Lung (tissue), 12 donors: ENCODE data around the gene RPGRIP1. TPM values are rescaled to one million over a fixed set of nuclear protein-coding genes. Genes with fewer than 3 reads are reported as not detected.
"Not testable (repeated sequence)": the region's sequence is repeated elsewhere in the genome, so short reads cannot be mapped to it uniquely, and the experiment has no call there.

Experiments
- ATAC-seq: fragments of 200-7000 bp; cut with Tn5 transposase; one replicate; pipeline ENCODE4 v1.9.1; 2020; ENCODE audit warnings: moderate number of reproducible peaks; ENCODE audit not compliant: insufficient read depth, low FRiP score
- DNase-seq, 3 donors: peaks; one replicate each; pipeline ENCODE4 v3.0.0-alpha.2; 2013 to 2017
- H3K27ac ChIP-seq, 2 donors: one replicate each; pipeline ENCODE4 v1.5.1; 2013; ENCODE audit warnings: mild to moderate bottlenecking in 2 of 2, moderate library complexity in 2 of 2, control low read depth in 1 of 2, inconsistent platforms in 1 of 2, low read depth in 1 of 2, low read length in 1 of 2
- H3K27me3 ChIP-seq, 3 donors: one replicate each; pipeline ENCODE4 v1.5.1; 2013; ENCODE audit warnings: low read length in 2 of 3; ENCODE audit not compliant: control insufficient read depth in 3 of 3, insufficient read depth in 3 of 3
- H3K36me3 ChIP-seq, 4 donors: one replicate each; pipeline ENCODE4 v1.5.1; 2013; ENCODE audit warnings: low read length in 4 of 4, mild to moderate bottlenecking in 1 of 4, moderate library complexity in 1 of 4; ENCODE audit not compliant: control insufficient read depth in 4 of 4, insufficient read depth in 4 of 4
- H3K4me1 ChIP-seq, 5 donors: one replicate each; pipeline ENCODE4 v1.5.1; 2013; ENCODE audit warnings: low read length in 5 of 5, mild to moderate bottlenecking in 2 of 5, moderate library complexity in 1 of 5; ENCODE audit not compliant: control insufficient read depth in 5 of 5, insufficient read depth in 5 of 5
- H3K4me3 ChIP-seq: one replicate; pipeline ENCODE4 v1.5.1; 2013; ENCODE audit warnings: mild to moderate bottlenecking, control low read depth, moderate library complexity
- H3K9ac ChIP-seq, 2 donors: one replicate each; pipeline ENCODE4 v1.5.1; 2013; ENCODE audit warnings: low read length in 2 of 2, control low read depth in 1 of 2; ENCODE audit not compliant: insufficient read depth in 1 of 2
- H3K9me3 ChIP-seq, 4 donors: one replicate each; pipeline ENCODE4 v1.5.1; 2013; ENCODE audit warnings: low read length in 3 of 4, mild to moderate bottlenecking in 1 of 4, moderate library complexity in 1 of 4; ENCODE audit not compliant: control insufficient read depth in 4 of 4, insufficient read depth in 3 of 4
- WGBS, 2 donors: extraction: QIAGEN DNeasy Blood & Tissue Kit; methylation state at CpG; one replicate each; pipeline ENCODE4 v1.1.7; 2013; 5-methylcytosine and 5-hydroxymethylcytosine counted together
- polyA plus RNA-seq, 2 donors: library from polyadenylated mRNA; stranded (reverse); fragments of 200-250 nt; gene quantifications; one replicate each; pipeline ENCODE4 v1.2.1, GENCODE V29; 2013
- total RNA-seq, 2 donors: library from RNA; depleted of rRNA in 1 of 2; stranded (reverse); fragments of >200 nt in 1 of 2; gene quantifications; one replicate each; pipeline ENCODE4 v1.2.1, GENCODE V29; 2014 to 2021
- TF ChIP-seq, protein P1 (sequence below): IDR thresholded peaks from 2 replicates; pipeline ENCODE4 v1.5.1; 2012; ENCODE audit warnings: mild to moderate bottlenecking; ENCODE audit errors: control extremely low read depth, extremely low read depth
- donor health status: control.
- donor health status: control.
- donor health status: Bipolar disorder and iron deficiency.
- donor health status: healthy.
- donor health status: DM: yes; HTN: yes; CAD: no.

Gene RPGRIP1
- total and polyA plus RNA-seq, 4 donors: 0.33 to 0.65 (median 0.51) TPM

GRCh38 chr14:21300892-21301291, 21.0 kb downstream of the RPGRIP1 start:
- peaks cover 0 to 13% (median 5%) of the 10 kb centered on the region in 3 donors for H3K27me3 ChIP-seq
- no peaks in the 10 kb centered on the region for H3K9me3 ChIP-seq
- no peak overlapping the region for H3K27ac ChIP-seq
- H3K36me3 ChIP-seq: no peaks in the 10 kb centered on the region
- ATAC-seq: no peak
- H3K4me3 ChIP-seq: no peak overlapping the region
- peak overlapping the region in 1 of 2 donors; percentile 37 for H3K9ac ChIP-seq
- WGBS, 2 donors: 1 to 3% methylated on average over 30 of the region's 30 CpGs
- DNase-seq: peak in 2 of 3 donors; percentile 12 to 17
- TF ChIP-seq, protein P1, sequence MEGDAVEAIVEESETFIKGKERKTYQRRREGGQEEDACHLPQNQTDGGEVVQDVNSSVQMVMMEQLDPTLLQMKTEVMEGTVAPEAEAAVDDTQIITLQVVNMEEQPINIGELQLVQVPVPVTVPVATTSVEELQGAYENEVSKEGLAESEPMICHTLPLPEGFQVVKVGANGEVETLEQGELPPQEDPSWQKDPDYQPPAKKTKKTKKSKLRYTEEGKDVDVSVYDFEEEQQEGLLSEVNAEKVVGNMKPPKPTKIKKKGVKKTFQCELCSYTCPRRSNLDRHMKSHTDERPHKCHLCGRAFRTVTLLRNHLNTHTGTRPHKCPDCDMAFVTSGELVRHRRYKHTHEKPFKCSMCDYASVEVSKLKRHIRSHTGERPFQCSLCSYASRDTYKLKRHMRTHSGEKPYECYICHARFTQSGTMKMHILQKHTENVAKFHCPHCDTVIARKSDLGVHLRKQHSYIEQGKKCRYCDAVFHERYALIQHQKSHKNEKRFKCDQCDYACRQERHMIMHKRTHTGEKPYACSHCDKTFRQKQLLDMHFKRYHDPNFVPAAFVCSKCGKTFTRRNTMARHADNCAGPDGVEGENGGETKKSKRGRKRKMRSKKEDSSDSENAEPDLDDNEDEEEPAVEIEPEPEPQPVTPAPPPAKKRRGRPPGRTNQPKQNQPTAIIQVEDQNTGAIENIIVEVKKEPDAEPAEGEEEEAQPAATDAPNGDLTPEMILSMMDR: no peak
- H3K4me1 ChIP-seq: peaks cover 0 to 3% (median 0%) of the 10 kb centered on the region in 5 donors

- DNase-seq: no peak
- no peaks in the 10 kb centered on the region for H3K9me3 ChIP-seq
- no peaks in the 10 kb centered on the region for H3K36me3 ChIP-seq
- peaks cover 0 to 3% (median 0%) of the 10 kb centered on the region in 5 donors for H3K4me1 ChIP-seq
- ATAC-seq: no peak
- H3K9ac ChIP-seq: no peak overlapping the region
- TF ChIP-seq, protein P1: no peak
- 80 to 83% methylated on average over 8 of the region's 8 CpGs for WGBS, 2 donors
- no peak overlapping the region for H3K27ac ChIP-seq
- H3K27me3 ChIP-seq: peaks cover 0 to 13% (median 5%) of the 10 kb centered on the region in 3 donors
- no peak overlapping the region for H3K4me3 ChIP-seq
Observed at GRCh38 chr14:21302013-21302835, 22.3 kb downstream of the RPGRIP1 start.

DNA sequence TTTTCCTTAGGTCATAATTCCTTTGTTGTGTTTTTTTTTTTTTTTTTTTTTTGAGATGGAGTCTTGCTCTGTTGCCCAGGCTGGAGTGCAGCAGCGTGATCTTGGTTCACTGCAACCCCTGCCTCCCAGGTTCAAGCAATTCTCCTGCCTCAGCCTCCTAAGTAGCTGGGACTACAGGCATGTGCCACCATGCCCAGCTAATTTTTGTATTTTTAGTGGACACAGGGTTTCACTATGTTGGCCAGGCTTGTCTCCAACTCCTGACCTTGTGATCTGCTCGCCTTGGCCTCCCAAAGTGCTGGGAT, 22.9 kb downstream of the RPGRIP1 start:
- WGBS, 2 donors: 95% methylated on average over 2 of the region's 2 CpGs

GRCh38 chr14:21307637-21308036, 27.8 kb downstream of the RPGRIP1 start:
- Histone ChIP-seq H3K4me3 (no peak overlapping the region), H3K9ac (no peak overlapping the region), H3K9me3 (peaks cover 0 to 2% (median 0%) of the 10 kb centered on the region in 4 donors), H3K36me3 (no peaks in the 10 kb centered on the region), H3K27ac (peak overlapping the region in 1 of 2 donors; percentile 87), H3K4me1 (peaks cover 0 to 4% (median 0%) of the 10 kb centered on the region in 5 donors), H3K27me3 (peaks cover 0 to 3% (median 0%) of the 10 kb centered on the region in 3 donors)
- ATAC-seq: no peak
- WGBS, 2 donors: 82 to 87% methylated on average over 3 of the region's 3 CpGs
- TF ChIP-seq, protein P1: no peak
- DNase-seq: no peak

More for the DNA sequence above, 22.9 kb downstream of the RPGRIP1 start:
- not testable (repeated sequence) for ATAC-seq, H3K4me1 ChIP-seq, H3K4me3 ChIP-seq, H3K9ac ChIP-seq, H3K27ac ChIP-seq, DNase-seq, H3K36me3 ChIP-seq, H3K9me3 ChIP-seq
- H3K27me3 ChIP-seq: peaks cover 0 to 13% (median 5%) of the 10 kb centered on the region in 3 donors
